ENCODE results near the gene SYCP1. TPM values are rescaled to one million over a fixed set of nuclear protein-coding genes. Genes with fewer than 3 reads are reported as not detected.

SYCP1 gene
- total and polyA plus RNA-seq, 2 of the 13 experiments (the other 11 are each of a cell fraction or from before 2014, with no cell fraction given), result not detected

DNA sequence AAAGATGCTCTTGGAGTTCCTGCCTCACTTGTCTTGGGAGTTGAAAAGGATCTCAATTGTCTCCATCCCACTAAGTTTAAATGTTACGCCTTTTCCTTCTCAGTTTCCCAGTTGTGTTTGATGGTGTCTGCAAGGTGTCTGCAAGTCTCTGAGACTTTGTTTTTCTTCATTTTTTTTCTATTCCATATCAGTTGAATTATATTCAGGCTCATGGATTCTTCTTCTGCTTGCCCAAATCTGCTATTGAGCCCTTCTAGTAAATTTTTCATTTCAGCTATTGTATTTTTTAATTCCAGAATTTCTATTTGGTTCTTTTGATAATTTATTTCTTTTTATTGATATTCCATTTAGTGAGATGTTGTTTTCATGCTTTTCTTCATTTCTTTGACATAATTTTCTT, 127.6 kb downstream of the SYCP1 start:
- FAIRE-seq, result no peak
- H3K9me3 ChIP-seq (ENCODE audit: low read length), result peaks cover 11% of the 10 kb centered on the region; the same call in 1 of the 2 replicates
- ChIA-PET CTCF (ENCODE audit: low intra/inter-chr PET ratio, low total read pairs) (no interaction called here), POLR2A (no interaction called here)
- H4K20me1 ChIP-seq (ENCODE audit: insufficient read depth, low read length), result no peaks in the 10 kb centered on the region
- no peak overlapping the region for H3K4me3 ChIP-seq (replicated peaks in 1 of 3; ENCODE audit: insufficient read depth in 1 of 3, low read depth in 2 of 3, low read length in 3 of 3)
- H2AFZ ChIP-seq (ENCODE audit: low read length), result no peak overlapping the region
- intact Hi-C loops (cut with micrococcal nuclease; ENCODE audit: unreplicated experiment) (no loop called here), in situ Hi-C loops (cut with HindIII; ENCODE audit: extremely low pct_ligation_motif_present, low pct_unique_long_range_greater_than_20kb) (no loop called here)
- ATAC-seq, result no peak
- no peak overlapping the region for H3K27ac ChIP-seq (ENCODE audit: extremely low read length, insufficient read depth, low read length)
- H3K36me3 ChIP-seq (replicated peaks in 1 of 2; ENCODE audit: control insufficient read depth in 1 of 2, insufficient read depth in 2 of 2, low read length in 2 of 2), result no peaks in the 10 kb centered on the region
- no peak for DNase-seq (ENCODE audit: low spot score)
- no peak overlapping the region for H3K9ac ChIP-seq (ENCODE audit: insufficient read depth, low read depth, low read length)
- no peaks in the 10 kb centered on the region for H3K4me1 ChIP-seq (ENCODE audit: insufficient read depth, low read length)
- BruUV-seq (replicated peaks), result no TSS peak
- H3K4me2 ChIP-seq (ENCODE audit: low read depth, low read length), result no peak overlapping the region
- TF ChIP-seq ZNF160 (CRISPR knock-in tag; IDR thresholded peaks at IDR 0.05) (peak; percentile 77; the same call in 1 of the 2 replicates), ZNF564 (CRISPR knock-in tag; IDR thresholded peaks at IDR 0.05) (no peak), GFI1 (CRISPR knock-in tag; IDR thresholded peaks at IDR 0.05; ENCODE audit: borderline replicate concordance) (no peak)
- TF ChIP-seq, protein P1, sequence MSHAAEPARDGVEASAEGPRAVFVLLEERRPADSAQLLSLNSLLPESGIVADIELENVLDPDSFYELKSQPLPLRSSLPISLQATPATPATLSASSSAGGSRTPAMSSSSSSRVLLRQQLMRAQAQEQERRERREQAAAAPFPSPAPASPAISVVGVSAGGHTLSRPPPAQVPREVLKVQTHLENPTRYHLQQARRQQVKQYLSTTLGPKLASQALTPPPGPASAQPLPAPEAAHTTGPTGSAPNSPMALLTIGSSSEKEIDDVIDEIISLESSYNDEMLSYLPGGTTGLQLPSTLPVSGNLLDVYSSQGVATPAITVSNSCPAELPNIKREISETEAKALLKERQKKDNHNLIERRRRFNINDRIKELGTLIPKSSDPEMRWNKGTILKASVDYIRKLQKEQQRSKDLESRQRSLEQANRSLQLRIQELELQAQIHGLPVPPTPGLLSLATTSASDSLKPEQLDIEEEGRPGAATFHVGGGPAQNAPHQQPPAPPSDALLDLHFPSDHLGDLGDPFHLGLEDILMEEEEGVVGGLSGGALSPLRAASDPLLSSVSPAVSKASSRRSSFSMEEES (CRISPR knock-in tag; IDR thresholded peaks at IDR 0.05), result no peak
- H3K79me2 ChIP-seq (ENCODE audit: insufficient read depth, low read length), result no peaks in the 10 kb centered on the region
- no peaks in the 10 kb centered on the region; a peak in 1 of 5 replicates for H3K27me3 ChIP-seq (ENCODE audit: control insufficient read depth in 1 of 2, insufficient read depth in 2 of 2, low read length in 2 of 2)
- WGBS (ENCODE audit: low lambda C conversion rate), result 48% methylated on average over 1 of the region's 1 CpG

DNA sequence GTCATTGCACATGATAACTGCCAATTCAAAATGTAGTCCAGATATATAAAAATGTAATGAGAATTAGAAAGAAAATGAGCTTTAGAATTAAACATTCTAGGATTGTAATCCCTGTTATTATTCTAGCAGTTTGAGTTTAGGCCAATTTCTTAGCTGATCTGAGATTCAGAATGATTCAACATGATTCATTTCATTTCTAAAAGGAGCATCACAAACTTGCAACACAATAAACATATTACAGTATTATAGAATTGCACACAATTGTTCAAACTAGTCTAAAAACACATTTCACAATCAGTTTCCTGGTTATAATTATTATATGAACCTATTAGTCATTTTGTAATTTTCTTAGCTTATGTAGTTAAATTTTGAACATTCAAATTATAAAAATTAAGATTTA, 131.6 kb downstream of the SYCP1 start:
- Histone ChIP-seq H3K9ac (ENCODE audit: insufficient read depth, low read depth, low read length) (no peak overlapping the region), H2AFZ (ENCODE audit: low read length) (no peak overlapping the region), H3K79me2 (ENCODE audit: insufficient read depth, low read length) (no peaks in the 10 kb centered on the region), H3K27ac (ENCODE audit: extremely low read length, insufficient read depth, low read length) (no peak overlapping the region), H3K4me3 (replicated peaks in 1 of 3; ENCODE audit: insufficient read depth in 1 of 3, low read depth in 2 of 3, low read length in 3 of 3) (no peak overlapping the region), H3K27me3 (ENCODE audit: control insufficient read depth in 1 of 2, insufficient read depth in 2 of 2, low read length in 2 of 2) (no peaks in the 10 kb centered on the region; a peak in 1 of 5 replicates), H3K4me1 (ENCODE audit: insufficient read depth, low read length) (no peaks in the 10 kb centered on the region), H3K36me3 (replicated peaks in 1 of 2; ENCODE audit: control insufficient read depth in 1 of 2, insufficient read depth in 2 of 2, low read length in 2 of 2) (no peaks in the 10 kb centered on the region), H3K4me2 (ENCODE audit: low read depth, low read length) (no peak overlapping the region), H4K20me1 (ENCODE audit: insufficient read depth, low read length) (no peaks in the 10 kb centered on the region), H3K9me3 (ENCODE audit: low read length) (peaks cover 30% of the 10 kb centered on the region)
- intact Hi-C loops (cut with micrococcal nuclease; ENCODE audit: unreplicated experiment) (no loop called here), in situ Hi-C loops (cut with HindIII; ENCODE audit: extremely low pct_ligation_motif_present, low pct_unique_long_range_greater_than_20kb) (no loop called here)
- no peak for ATAC-seq
- no peak for FAIRE-seq
- BruUV-seq (replicated peaks), result no TSS peak
- TF ChIP-seq SPEN (CRISPR knock-in tag; IDR thresholded peaks at IDR 0.05; ENCODE audit: low read depth) (no peak), BORCS8-MEF2B (CRISPR knock-in tag; IDR thresholded peaks at IDR 0.05) (no peak), JDP2 (CRISPR knock-in tag; IDR thresholded peaks at IDR 0.05; ENCODE audit: borderline replicate concordance) (no peak), MAF1 (CRISPR knock-in tag; IDR thresholded peaks at IDR 0.05; ENCODE audit: borderline replicate concordance) (no peak), NR2F2 (IDR thresholded peaks at IDR 0.05; ENCODE audit: borderline replicate concordance, low read depth) (no peak)
- TF ChIP-seq, protein P2, sequence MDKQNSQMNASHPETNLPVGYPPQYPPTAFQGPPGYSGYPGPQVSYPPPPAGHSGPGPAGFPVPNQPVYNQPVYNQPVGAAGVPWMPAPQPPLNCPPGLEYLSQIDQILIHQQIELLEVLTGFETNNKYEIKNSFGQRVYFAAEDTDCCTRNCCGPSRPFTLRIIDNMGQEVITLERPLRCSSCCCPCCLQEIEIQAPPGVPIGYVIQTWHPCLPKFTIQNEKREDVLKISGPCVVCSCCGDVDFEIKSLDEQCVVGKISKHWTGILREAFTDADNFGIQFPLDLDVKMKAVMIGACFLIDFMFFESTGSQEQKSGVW (CRISPR knock-in tag; IDR thresholded peaks at IDR 0.05; ENCODE audit: borderline replicate concordance), result no peak
- POLR2A ChIA-PET, result no interaction called here
- no peak for DNase-seq (ENCODE audit: low spot score)
- CTCF ChIA-PET (ENCODE audit: low intra/inter-chr PET ratio, low total read pairs), result no interaction called here
